ENCODE results near the gene OR6K3.
"Not testable (repeated sequence)": the region's sequence is repeated elsewhere in the genome, so short reads cannot be mapped to it uniquely, and the experiment has no call there.

OR6K3 gene

GRCh38 chr1:158720620-158721019, at the start of gene OR6K3:
TSS of gene OR6K3 (minus strand) at chr1:158720720. CDS start at chr1:158718115, 2,605 bp downstream.
- DNase-seq (ENCODE audit: low read depth) = no peak

GRCh38 chr1:158754420-158754819, 33.9 kb upstream of the OR6K3 start, which contains the start of gene OR6K6:
TSS of gene OR6K6 (plus strand) at chr1:158754720. CDS start at chr1:158754888, 168 bp downstream.
- DNase-seq (ENCODE audit: low read depth) = no peak

GRCh38 chr1:158752155-158752712, 31.7 kb upstream of the OR6K3 start:
- DNase-seq (ENCODE audit: low read depth) = no peak

GRCh38 chr1:158735848-158736247, 15.3 kb upstream of the OR6K3 start:
- no peak for DNase-seq (ENCODE audit: low read depth)

DNA sequence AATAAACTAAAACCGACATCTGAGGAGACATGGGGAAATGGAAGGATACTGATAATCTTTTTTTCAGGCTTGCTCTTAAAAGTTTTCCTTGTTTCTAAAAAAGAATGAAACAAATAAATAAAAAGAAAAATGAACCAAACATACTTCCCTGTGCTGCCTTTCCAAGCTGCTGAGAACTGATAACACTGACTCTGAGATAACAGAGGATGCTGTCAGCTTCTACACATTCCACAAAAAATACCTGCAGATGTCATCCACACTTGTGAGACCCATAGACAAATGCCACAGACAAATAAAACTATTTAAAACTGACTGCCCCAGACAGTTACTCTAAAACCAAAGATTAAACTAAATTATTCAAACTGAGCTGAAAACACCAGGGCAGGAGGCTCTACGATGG, 12.0 kb upstream of the OR6K3 start:
- no peak for DNase-seq (ENCODE audit: low read depth)

- no peak for DNase-seq (ENCODE audit: low read depth)
Measured at GRCh38 chr1:158731707-158732106, 11.2 kb upstream of the OR6K3 start.

DNA sequence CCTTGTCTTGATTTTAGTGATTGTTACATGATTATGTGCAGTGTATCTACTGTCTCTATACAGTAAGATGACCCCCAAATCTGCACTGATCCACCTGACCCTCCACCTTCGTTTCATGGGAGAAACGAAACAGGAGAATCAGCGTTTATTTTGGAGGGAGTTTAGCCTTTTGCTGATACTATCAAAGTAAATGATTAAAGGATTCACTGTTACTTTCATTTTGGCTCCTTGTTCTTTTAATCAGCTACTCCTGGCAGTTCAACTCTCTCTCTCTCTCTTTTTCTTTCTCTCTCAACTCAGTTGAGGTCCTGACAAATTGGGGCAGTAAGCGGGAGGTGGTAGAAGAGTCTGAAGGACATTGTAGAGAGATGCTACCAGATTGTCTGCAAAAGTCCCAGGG, 9.9 kb upstream of the OR6K3 start:
- DNase-seq (ENCODE audit: low read depth) = no peak

DNA sequence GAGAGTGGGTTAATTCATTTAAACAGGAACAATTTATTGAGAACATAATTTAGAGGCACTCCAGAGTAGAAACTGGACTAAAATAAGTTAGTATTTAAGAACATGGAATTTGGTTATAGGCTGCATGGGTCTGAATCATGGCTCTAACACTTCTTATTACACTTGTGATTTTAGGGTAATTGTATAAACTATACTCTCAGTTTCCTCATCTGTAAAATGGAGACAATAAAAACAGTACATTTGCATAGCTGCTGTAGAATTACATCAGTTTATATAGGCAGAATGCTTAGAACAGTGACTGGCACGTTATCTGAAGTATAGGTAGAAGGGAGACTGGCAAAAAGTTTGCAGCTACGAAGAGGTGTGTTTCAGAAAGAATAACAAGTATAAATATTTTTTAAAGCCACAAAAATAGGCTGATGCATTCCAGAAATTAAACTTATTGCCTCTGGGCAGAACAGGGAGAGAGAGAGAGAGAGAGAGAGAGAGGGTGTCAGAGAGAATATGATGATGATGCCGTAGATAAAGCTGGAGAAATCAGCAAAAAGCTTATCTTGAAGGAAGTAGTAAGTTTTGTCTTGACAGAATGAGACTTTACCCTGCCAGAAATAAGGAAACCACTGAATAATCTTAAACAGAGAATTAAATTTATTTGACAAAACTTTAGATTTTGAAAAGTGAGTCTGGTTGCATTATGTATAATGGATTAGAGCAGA, 8.1 kb upstream of the OR6K3 start:
- DNase-seq (ENCODE audit: low read depth) = no peak

- no peak for DNase-seq (ENCODE audit: low read depth)
Measured at GRCh38 chr1:158724442-158724841, 3.9 kb upstream of the OR6K3 start.

DNA sequence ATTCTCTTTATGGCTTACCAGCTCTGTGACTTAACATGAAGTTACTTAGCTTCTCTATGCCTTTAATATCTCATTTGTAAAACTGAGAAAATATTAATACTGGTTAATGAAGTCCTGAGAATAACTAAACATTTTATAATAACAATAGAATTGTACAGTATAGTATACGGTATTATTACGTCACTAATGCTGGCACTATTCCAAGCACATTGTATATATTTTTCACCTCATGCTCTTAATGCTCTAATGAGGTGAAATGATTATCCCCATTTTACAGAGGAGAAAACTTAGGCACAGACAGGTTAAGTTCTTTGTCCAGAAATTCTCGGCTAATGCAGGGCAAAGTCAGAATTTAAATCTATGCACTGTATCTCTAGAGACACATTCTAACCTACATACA, 856 bp downstream of the OR6K3 start:
- no peak for DNase-seq (ENCODE audit: low read depth)

DNA sequence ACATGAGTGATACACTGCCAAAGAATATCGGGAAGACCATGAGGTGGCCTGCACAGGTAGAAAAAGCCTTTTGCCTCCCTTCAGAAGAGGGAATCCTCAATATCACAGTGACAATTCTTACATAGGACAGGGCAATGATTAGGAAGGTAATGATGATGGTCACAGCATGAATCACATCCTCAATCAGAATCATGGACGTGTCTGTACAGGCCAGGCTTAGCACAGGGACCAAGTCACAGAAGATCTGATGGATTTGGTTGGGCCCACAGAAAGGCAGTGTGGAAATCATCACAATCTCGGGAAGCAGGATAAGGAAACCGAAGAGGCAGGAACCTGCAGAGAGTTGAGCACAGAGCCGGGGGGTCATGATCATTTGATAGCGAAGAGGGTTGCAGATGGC, 3.2 kb downstream of the OR6K3 start:
- no peak for DNase-seq (ENCODE audit: low read depth)

- no peak for DNase-seq (ENCODE audit: low read depth)
Measured at GRCh38 chr1:158716335-158716734, 4.2 kb downstream of the OR6K3 start.

- no peak for DNase-seq (ENCODE audit: low read depth)
Measured at GRCh38 chr1:158714754-158715153, 5.8 kb downstream of the OR6K3 start.

GRCh38 chr1:158711098-158711497, 9.4 kb downstream of the OR6K3 start:
- no peak for DNase-seq (ENCODE audit: low read depth)

GRCh38 chr1:158706096-158706495, 14.4 kb downstream of the OR6K3 start:
- no peak for DNase-seq (ENCODE audit: low read depth)

DNA sequence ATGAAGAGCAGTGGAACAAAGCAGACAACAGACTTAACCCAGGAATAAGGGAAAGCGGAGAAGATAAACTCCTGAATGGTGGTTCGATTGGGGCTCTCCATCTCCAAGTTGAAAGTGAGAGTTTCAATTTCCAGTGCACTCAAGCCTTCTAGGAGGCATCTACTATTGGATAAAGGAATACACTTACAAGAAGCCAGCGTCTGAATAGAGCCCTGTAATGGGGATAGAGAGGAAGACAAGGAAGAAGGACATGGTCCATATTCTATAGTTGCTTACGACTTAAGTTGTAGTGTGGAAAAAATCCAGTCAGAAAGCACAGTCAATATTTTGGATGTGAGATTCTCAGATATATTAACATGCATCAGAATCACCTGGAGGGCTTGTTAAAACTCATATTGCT, 20.0 kb downstream of the OR6K3 start, which contains the start of gene OR6K2:
Gene OR6K2, minus strand, starts transcription at position 101 of the 400 bp plus-strand sequence. Its CDS starts 0 bp downstream, at position 101.
- no peak for DNase-seq (ENCODE audit: low read depth)

DNA sequence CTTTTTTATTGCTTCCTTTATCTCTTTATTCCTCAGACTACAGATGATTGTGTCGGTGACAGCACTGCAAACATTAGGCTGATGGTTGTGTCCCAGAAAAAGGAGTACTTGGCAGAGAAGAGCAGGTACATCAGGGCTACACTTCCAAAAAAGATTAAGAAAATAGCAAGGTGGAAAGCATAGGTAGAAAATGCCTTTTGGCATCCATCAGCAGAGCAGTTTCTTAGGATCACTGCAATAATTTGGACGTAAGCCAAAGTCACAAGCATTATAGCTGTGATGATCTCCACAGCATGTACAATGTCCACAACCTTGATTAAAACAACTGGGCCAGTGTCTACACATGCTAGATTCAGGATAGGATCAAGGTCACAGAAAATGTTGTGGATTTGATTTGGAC, 25.9 kb downstream of the OR6K3 start:
- DNase-seq (ENCODE audit: low read depth) = no peak

DNA sequence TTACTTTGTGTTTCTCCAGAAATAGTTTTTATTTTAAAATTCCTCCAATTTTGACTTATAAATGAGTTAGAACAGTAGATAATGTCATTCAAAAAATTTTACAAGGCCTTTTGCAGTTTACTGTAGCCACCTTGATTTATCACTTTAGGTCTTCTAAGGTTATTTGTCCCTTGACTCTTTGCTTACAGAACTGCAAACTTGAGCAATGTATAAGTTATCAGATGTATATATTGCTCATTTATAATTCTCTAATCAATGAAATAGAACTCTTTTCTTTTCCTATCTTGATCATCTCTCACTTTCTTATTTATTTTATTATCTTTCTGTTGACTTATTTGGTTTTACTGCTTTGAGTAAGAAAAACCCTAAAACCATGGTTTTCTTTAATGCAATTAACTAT, 28.2 kb downstream of the OR6K3 start:
- DNase-seq (ENCODE audit: low read depth) = no peak

- DNase-seq (ENCODE audit: low read depth) = no peak
Measured at GRCh38 chr1:158691907-158692306, 28.6 kb downstream of the OR6K3 start.

DNA sequence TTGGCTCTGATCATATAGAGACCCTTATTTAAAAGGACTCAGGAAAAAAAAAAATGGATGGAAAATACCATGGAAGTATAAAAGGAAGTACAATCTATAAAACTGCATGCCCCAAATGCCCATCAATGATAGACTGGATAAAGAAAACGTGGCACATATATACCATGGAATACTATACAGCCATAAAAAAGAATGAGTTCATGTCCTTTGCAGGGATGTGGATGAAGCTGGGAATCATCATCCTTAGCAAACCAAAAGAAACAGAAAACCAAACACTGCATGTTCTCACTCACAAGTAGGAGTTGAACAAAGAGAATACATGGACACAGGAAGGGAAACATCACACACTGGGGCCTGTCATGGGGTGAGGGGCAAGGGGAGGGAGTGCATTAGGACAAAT, 29.4 kb downstream of the OR6K3 start:
- not testable (repeated sequence) for DNase-seq (ENCODE audit: low read depth)

DNA sequence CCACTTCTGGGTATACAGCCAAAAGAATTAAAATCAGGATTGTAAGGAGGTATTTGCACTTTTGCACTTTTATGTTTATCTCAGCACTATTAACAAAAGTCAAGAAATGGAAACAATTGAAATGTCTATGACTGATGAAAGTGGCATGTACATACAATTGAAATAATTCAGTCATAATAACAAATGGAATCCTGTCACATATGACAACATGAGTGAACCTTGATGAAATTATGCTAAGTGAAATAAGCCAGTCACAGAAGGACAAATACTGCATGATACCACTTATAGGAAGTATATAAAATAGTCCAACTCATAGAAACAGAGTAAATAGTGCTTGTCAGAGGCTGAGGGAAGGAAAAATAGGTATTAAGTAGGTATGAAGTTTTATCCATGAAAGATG, 30.6 kb downstream of the OR6K3 start:
- DNase-seq (ENCODE audit: low read depth) = no peak

DNA sequence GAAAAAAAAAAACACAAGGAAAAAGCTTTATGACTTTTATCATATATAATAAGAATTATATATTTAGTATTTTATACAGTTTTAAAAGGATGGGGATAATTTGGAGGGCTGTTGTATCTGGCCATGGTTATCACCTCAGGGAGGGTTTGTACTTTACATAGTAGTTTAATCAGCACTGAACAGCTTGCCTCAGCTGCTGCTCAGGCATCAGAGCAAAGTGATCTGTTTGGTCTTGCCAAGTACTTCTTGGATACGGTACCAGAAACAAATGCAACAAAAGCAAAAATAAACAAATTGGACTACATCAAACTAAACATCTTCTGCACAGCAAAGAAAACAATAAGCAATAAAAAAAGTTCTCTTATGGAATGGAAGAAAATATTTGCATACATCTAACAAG, 31.4 kb downstream of the OR6K3 start:
- DNase-seq (ENCODE audit: low read depth) = no peak

DNA sequence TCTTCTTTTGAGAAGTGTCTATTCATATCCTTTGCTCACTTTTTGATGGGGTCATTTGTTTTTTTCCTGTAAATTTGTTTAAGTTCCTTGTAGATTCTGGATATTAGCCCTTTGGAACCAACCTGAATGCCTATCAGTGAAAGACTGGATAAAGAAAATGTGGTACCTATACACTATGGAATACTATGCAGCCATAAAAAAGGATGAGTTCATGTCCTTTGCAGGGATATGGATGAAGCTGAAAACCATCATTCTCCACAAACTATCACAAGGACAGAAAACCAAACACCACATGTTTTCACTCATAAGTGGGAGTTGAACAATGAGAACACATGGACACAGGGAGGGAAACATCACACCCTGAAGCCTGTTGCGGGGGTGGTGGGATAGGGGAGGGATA, 32.2 kb downstream of the OR6K3 start:
- DNase-seq (ENCODE audit: low read depth) = not testable (repeated sequence)

DNA sequence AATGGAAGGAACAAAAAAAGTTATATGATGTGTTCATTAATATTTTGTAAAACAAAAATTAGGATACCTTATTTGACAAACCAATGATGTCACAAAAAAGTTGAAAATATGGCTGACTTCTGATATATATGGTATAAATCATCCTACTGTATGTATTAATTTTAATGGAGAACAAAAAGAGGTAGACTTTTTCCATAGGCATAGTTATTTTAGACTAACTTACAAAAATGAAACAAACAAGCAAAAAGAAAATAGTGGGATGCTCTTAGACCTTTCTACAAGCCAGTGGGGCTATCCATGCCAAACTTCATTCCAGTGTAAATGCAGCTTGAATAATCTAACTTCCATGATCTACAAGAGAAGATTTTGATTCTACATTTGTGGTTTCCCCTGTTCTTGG, 33.5 kb downstream of the OR6K3 start:
- no peak for DNase-seq (ENCODE audit: low read depth)

All from EH (cell line).